Thoracic aorta (tissue), 2 donors: Measurements from ENCODE around the gene PAX5. TPM values are rescaled to one million over a fixed set of nuclear protein-coding genes. Genes with fewer than 3 reads are reported as not detected.

ENCODE experiments used
- ATAC-seq: fragments of 150-250 bp; one replicate; pipeline ENCODE4 v1.8.0; 2017; ENCODE audit warnings: low read depth; ENCODE audit not compliant: insufficient number of reproducible peaks, low FRiP score
- DNase-seq: peaks from one replicate; pipeline ENCODE4 v3.0.0-alpha.2; 2020; ENCODE audit warnings: low spot score
- H3K27ac ChIP-seq, 2 donors: fragments of 200-600 bp; sonication (generic); 1 replicate in 1 of 2; 2 replicates in 1 of 2; pipeline ENCODE4 v1.5.1; 2016; ENCODE audit warnings: mild to moderate bottlenecking in 2 of 2, moderate library complexity in 2 of 2
- H3K27me3 ChIP-seq: fragments of 200-600 bp; sonication (generic); replicated peaks from 2 replicates; pipeline ENCODE4 v1.6.0; 2016; ENCODE audit warnings: mild to moderate bottlenecking; ENCODE audit not compliant: insufficient read depth
- H3K36me3 ChIP-seq: fragments of 200-600 bp; sonication (generic); one replicate; pipeline ENCODE4 v1.5.1; 2016
- H3K4me1 ChIP-seq, 2 donors: fragments of 200-600 bp; sonication (generic); 1 replicate in 1 of 2; 2 replicates in 1 of 2; pipeline versions ENCODE4 v1.5.1 to v1.6.0; 2016; ENCODE audit warnings: low read depth in 2 of 2, mild to moderate bottlenecking in 1 of 2; ENCODE audit not compliant: control insufficient read depth in 1 of 2
- H3K4me3 ChIP-seq: fragments of 200-600 bp; sonication (generic); 2 replicates; pipeline ENCODE4 v1.5.1; 2016; ENCODE audit warnings: mild to moderate bottlenecking
- H3K9me3 ChIP-seq: fragments of 200-600 bp; sonication (generic); 2 replicates; pipeline ENCODE4 v1.5.1; 2016
- CTCF ChIP-seq: fragments of 200-600 bp; sonication (generic); IDR thresholded peaks from one replicate; pipeline ENCODE4 v1.5.1; 2019; ENCODE audit warnings: antibody characterized with exemption
- total RNA-seq, 2 donors: library from RNA; depleted of rRNA; stranded (reverse); fragments of >200 nt; gene quantifications; one replicate each; pipeline versions ENCODE4 v1.1.0 to v1.2.3, GENCODE V29; 2016

The PAX5 gene
- total RNA-seq, 2 donors from 2014 or later, result 0.21 TPM; not detected in 1

DNA sequence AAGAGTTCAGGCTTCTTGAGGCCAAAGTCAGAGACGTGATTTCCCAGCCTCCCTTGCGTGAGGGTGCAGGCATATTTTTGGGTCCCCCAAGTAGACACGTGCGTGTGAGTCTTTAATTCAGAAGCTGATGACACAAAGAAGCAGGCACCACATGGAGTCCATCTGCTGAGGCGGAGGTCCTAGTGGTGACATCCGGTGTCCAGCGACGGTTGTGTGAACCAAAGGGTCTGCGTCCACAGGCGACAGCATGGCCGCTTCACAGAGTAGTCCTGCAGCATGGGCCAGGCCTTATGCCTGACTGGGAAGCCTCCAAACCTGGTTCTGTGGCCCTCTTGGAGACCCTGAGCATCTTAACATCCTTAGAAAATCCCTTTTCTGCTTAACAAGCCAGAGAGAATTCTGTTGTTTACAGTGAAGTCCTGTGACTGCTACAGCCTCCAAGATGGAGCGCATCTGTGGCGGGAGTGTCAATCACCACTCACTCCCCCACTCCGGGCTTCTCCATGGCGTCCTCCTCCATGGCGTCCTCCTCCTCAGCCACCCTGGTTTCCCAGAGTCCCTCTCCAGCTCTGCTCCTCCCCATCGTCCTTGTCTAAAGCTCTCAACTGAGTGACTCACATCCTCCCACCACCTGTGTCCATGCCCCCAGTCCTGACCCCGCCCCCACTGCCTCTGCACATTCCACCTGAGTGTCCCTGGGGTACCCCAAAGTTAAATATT lies 133.8 kb downstream of the PAX5 start:
- H3K4me3 ChIP-seq, result no peak overlapping the region
- H3K27me3 ChIP-seq, result no peaks in the 10 kb centered on the region
- TF ChIP-seq CTCF, result no peak
- H3K4me1 ChIP-seq, result no peaks in the 10 kb centered on the region
- no peak overlapping the region for H3K27ac ChIP-seq
- ATAC-seq (no peak), DNase-seq (no peak)
- no peaks in the 10 kb centered on the region for H3K9me3 ChIP-seq
- H3K36me3 ChIP-seq, result no peaks in the 10 kb centered on the region

GRCh38 chr9:36899406-36899805 lies 134.7 kb downstream of the PAX5 start:
- Histone ChIP-seq H3K4me1 (no peaks in the 10 kb centered on the region), H3K27me3 (no peaks in the 10 kb centered on the region), H3K36me3 (no peaks in the 10 kb centered on the region), H3K9me3 (no peaks in the 10 kb centered on the region), H3K4me3 (no peak overlapping the region), H3K27ac (no peak overlapping the region)
- ATAC-seq, result no peak
- TF ChIP-seq CTCF, result no peak
- no peak for DNase-seq

DNA sequence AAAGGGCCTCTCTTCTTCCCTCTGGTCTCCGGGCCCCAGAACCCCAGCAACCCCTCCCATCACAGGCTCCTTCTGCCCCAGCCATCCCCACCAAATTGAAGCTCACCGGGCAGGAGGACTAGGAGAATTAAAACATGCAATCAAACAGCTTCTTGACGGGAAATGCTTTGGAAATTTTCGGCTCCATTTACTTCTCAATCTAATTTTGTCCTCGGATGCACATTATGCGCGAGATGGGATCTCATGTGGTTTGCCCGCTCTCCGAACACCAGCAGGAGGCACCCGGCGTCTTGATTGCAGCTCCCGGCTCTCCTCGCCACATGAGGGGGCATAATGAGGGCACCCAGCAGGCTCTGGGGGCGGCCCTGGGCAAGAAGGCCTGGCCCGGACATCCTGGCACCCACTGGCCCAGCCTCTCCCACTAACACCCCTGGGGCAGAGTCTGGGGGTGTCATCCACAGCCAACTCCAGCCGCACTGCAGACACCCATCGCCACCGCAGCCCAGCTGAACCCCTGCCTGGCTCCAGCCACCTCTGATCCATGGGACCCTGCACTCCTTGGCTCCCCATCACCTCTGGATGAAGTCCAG lies 135.5 kb downstream of the PAX5 start:
- no peak overlapping the region for H3K4me3 ChIP-seq
- H3K27me3 ChIP-seq, result no peaks in the 10 kb centered on the region
- no peaks in the 10 kb centered on the region for H3K9me3 ChIP-seq
- no peaks in the 10 kb centered on the region for H3K4me1 ChIP-seq
- H3K36me3 ChIP-seq, result no peaks in the 10 kb centered on the region
- DNase-seq, result no peak
- ATAC-seq, result no peak
- H3K27ac ChIP-seq, result no peak overlapping the region
- TF ChIP-seq CTCF, result no peak

GRCh38 chr9:36897478-36897877 lies 136.6 kb downstream of the PAX5 start:
- ATAC-seq (no peak), DNase-seq (no peak)
- no peak overlapping the region for H3K4me3 ChIP-seq
- H3K9me3 ChIP-seq, result no peaks in the 10 kb centered on the region
- no peak for TF ChIP-seq CTCF
- H3K27me3 ChIP-seq, result no peaks in the 10 kb centered on the region
- no peaks in the 10 kb centered on the region for H3K4me1 ChIP-seq
- H3K27ac ChIP-seq, result no peak overlapping the region
- no peaks in the 10 kb centered on the region for H3K36me3 ChIP-seq

- DNase-seq, result no peak
- TF ChIP-seq CTCF, result no peak
- Histone ChIP-seq H3K9me3 (no peaks in the 10 kb centered on the region), H3K4me1 (no peaks in the 10 kb centered on the region), H3K27ac (no peak overlapping the region), H3K27me3 (no peaks in the 10 kb centered on the region), H3K36me3 (no peaks in the 10 kb centered on the region), H3K4me3 (no peak overlapping the region)
- no peak for ATAC-seq
These were observed 137.0 kb downstream of the PAX5 start for GRCh38 chr9:36897019-36897418.
